Measurements from ENCODE around the gene HSF2.

Gene HSF2

GRCh38 chr6:122399348-122400120 is at the start of gene HSF2:
HSF2 (plus strand) TSS chr6:122399652; CDS start chr6:122399738, 86 bp downstream.
- DNase-seq (ENCODE audit: low spot score): peak; percentile 96

GRCh38 chr6:122352981-122353664 is 46.3 kb upstream of the HSF2 start:
- no peak for DNase-seq (ENCODE audit: low spot score)

GRCh38 chr6:122360809-122361208 is 38.6 kb upstream of the HSF2 start:
- no peak for DNase-seq (ENCODE audit: low spot score)

DNA sequence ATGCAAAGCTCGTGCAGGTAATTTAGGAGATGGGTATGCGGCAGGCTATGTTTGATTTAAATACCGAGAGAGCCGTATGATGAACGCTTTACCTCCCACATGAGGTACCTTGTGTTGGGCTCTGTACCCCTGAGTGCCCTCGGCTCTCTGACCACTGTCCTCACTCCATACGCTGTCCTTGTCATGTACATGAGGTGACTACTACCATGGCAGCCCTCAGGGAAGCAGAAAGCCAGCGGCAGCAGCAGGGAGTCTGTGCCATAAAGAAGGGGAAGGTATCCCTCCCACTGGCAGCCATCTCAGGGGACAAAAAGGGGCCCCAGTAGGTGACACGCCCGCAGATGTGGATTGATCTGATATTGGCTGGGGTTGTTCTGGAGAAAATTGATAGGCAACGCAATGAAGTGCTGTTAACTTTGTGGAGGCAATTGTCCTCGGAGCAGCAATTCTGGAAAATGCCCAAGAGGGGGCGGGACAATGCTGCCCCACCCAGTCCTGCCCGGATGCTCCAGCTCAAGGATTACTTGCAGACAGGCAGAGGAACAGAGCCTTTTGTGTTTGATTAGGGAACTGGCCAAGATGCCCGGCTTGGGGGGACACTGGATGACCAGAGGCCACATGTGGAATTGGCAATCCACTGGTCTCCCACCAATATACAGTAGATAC is 38.0 kb upstream of the HSF2 start:
- no peak for DNase-seq (ENCODE audit: low spot score)

DNA sequence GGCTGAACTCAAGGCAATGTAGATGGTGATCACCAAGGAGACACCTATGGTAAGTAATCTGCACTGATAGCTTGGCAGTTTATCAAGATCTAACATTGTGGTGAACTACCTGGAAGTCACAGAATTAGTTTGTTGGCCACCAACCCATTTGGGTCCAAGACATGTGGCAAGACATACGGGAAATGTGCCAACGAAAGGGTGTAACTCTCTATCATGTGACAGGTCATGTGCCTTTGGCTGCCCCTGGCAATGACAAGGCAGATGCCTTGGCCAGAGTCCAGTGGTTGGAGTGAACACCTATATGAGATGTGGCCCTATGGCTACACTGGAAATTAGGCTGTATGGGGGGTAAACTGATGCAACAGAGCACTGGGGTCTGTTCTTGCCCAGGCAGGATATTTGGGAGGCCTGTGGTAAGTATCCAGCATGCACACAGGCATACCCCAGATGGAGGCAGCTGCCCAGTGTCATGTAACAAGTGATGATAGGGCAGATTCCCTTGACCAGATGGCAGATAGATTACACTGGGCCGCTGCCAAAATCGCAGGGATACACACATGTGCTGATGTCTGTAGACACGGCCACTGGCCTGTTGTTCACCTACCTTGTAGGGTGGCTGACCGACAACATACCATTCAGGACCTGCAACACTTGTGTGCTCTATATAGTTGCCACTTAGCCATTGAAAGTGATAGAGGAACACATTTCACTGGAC is 35.5 kb upstream of the HSF2 start:
- DNase-seq (ENCODE audit: low spot score): peak; percentile 22

DNA sequence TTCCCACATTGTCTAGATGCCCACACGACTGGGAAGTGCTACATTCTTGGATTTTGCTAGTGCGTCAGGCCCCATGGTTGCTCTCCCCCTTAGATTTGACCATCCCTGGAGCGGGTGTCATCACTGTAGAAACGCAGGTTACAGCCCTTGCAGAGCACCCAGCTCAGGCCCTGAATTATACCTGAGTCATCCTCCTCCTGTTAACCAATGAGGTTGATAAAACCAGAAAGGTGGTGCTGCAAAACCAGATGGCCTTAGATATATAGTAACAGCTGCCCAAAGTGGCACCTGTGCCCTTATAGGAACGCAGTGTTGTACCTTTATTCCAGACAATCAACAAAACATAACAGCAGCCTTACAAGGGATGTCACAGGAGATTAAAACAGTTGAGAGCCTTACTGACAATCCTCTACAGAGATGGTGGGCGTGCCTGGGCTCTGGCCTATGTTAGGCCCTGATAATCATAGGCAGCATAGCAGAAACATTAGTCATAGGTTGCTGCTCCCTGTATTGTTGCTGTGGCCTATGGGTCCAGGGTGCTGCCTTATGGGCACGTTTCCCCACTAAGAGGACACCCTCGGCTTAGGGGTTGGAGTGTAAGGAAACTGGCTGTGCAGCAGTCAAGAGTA is 33.6 kb upstream of the HSF2 start:
- no peak for DNase-seq (ENCODE audit: low spot score)

DNA sequence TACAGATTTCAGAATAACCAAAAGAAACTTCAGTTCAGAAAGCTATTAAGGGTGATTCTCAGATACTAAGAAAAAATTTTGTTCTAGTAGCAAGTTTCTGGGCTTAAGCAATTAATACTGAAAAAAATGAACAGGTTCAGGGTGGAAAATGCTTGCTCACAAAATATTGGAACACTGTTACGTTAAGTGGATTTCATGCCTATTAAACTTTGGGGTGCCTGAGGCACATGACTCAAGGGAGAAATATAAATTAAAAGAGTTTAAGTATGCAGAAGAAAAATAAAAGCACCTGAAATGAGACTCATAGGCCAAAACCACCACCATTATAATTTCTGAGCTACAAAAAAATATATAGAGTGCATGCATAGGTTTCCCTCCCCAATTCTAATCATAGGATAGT is 32.3 kb upstream of the HSF2 start:
- DNase-seq (ENCODE audit: low spot score): no peak

DNA sequence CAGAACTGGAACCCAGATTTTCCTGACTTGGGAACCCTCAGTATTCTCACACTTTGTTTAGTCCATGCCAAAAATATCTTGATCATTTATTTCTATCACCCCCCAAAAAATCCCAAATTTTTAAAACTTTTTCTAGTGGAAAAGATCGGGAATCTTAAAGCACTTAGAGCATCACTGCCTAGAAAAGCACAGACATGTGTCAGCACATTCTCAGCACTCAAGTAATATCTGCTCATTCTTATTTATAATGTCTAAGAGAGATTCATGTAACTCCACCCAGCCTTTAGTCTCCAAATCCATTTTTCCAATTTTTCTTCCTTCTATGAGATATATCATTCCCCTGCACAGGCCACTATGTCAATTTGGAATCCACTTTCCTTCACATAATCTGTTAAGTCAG is 29.9 kb upstream of the HSF2 start:
- no peak for DNase-seq (ENCODE audit: low spot score)

DNA sequence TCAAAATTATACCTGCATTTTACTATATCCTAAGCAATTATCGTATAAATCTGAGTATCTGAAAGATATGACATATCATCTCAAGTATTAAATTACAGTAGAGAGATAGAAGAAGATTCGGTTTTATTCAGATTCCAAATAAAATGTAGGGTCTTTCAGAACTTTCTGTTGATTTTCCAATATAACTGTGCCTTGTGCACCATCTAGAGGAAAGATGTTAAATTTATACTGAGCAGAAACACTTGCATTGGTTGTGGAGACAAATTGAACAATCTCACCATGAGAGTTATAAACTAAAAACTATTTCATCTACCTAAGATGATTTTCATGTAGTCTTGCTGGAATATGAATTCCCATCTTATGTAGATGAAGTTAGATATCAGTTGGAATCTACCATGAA is 26.8 kb upstream of the HSF2 start:
- DNase-seq (ENCODE audit: low spot score): no peak

- no peak for DNase-seq (ENCODE audit: low spot score)
Observed at GRCh38 chr6:122374307-122374706, 25.1 kb upstream of the HSF2 start.

- no peak for DNase-seq (ENCODE audit: low spot score)
Observed at GRCh38 chr6:122376246-122376645, 23.2 kb upstream of the HSF2 start.

- peak; percentile 70 for DNase-seq (ENCODE audit: low spot score)
Observed at GRCh38 chr6:122381494-122382265, 17.8 kb upstream of the HSF2 start.

- DNase-seq (ENCODE audit: low spot score): no peak
Observed at GRCh38 chr6:122385857-122386612, 13.4 kb upstream of the HSF2 start.

DNA sequence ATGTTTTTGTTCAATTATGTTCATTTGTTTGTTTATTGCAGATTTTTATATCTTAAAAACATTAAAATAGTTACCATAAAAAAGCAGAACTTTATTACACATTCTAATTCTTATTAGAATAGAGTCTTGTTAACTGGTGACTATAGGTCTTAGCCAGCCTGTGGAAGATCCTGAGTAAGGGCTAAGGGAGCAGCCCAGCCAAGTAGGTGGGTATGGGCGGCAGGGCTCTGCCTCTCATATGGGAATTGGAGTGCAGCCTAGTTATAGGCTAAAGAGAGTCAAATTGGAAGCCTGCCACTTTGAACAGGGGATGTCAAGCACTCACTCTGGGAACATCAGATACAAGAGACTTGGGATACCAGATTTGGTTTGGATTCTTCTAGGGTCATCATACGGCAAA is 10.5 kb upstream of the HSF2 start:
- DNase-seq (ENCODE audit: low spot score): no peak

- DNase-seq (ENCODE audit: low spot score): no peak
Observed at GRCh38 chr6:122389704-122390372, 9.6 kb upstream of the HSF2 start.

- DNase-seq (ENCODE audit: low spot score): no peak
Observed at GRCh38 chr6:122392564-122393350, 6.7 kb upstream of the HSF2 start.

GRCh38 chr6:122393351-122393896 is 6.0 kb upstream of the HSF2 start:
- no peak for DNase-seq (ENCODE audit: low spot score)

GRCh38 chr6:122394016-122394415 is 5.4 kb upstream of the HSF2 start:
- no peak for DNase-seq (ENCODE audit: low spot score)

DNA sequence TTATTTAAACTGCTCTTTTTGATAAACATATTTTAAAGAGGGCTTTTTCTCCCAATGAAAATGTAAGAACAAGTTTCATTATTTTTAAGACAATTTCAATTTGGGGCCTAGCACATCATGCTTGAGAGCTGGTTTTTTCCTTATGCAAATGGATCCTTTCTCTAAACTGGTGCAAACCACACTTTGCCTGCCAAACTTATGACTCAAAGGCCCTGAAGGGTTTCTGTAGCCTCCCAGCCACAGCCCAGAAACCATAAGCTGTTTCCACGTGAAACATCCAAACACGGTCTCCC is 451 bp upstream of the HSF2 start:
- no peak for DNase-seq (ENCODE audit: low spot score)
